H1 (cell line): ENCODE results near the gene DDX49. TPM values are rescaled to one million over a fixed set of nuclear protein-coding genes. Genes with fewer than 3 reads are reported as not detected.

Source experiments
- CTCF ChIA-PET: fragments of 300-600 bp; sonication (Branson Sonifier 250); formaldehyde crosslinking; loops from one replicate; lab custom pipeline; 2021; ENCODE audit not compliant: partially characterized antibody; lab: Charles Lee
- POLR2A ChIA-PET: fragments of 300-600 bp; sonication (Branson Sonifier 250); formaldehyde crosslinking; loops from one replicate; lab custom pipeline; 2021; ENCODE audit warnings: inconsistent platforms; ENCODE audit not compliant: partially characterized antibody; lab: Charles Lee
- DNase-seq, 2 experiments: peaks; one replicate each; pipeline versions ENCODE4 v3.0.0 to v3.0.0-alpha.2; 2010 to 2022; ENCODE audit warnings: low spot score in 2 of 2, low read depth in 1 of 2, mixed read lengths in 1 of 2
- FAIRE-seq: peaks from 2 replicates; lab custom pipeline; 2011; peaks lifted over from hg19 to GRCh38; lab: Jason Lieb, UNC
- H2AFZ ChIP-seq: 2 replicates; pipeline ENCODE4 v1.8.1; 2012; ENCODE audit warnings: low read length, inconsistent platforms
- H2AK5ac ChIP-seq: 2 replicates; pipeline ENCODE4 v1.6.1; 2013; ENCODE audit warnings: low read depth, low read length
- H2BK120ac ChIP-seq: replicated peaks from 2 replicates; pipeline ENCODE3; 2013; ENCODE audit warnings: low read depth, low read length, inconsistent platforms
- H2BK12ac ChIP-seq: 2 replicates; pipeline ENCODE4 v1.6.1; 2013; ENCODE audit warnings: low read depth, low read length
- H2BK15ac ChIP-seq: 2 replicates; pipeline ENCODE4 v1.6.1; 2013; ENCODE audit warnings: low read length
- H2BK20ac ChIP-seq: 2 replicates; pipeline ENCODE4 v1.6.1; 2013; ENCODE audit warnings: low read length
- H2BK5ac ChIP-seq: 2 replicates; pipeline ENCODE4 v1.6.1; 2013; ENCODE audit warnings: low read depth, low read length
- H3K14ac ChIP-seq: 2 replicates; pipeline ENCODE4 v1.6.1; 2013; ENCODE audit warnings: inconsistent platforms; ENCODE audit not compliant: insufficient read length
- H3K18ac ChIP-seq: 2 replicates; pipeline ENCODE4 v1.6.1; 2013; ENCODE audit warnings: low read length; ENCODE audit errors: extremely low read depth
- H3K23ac ChIP-seq: 2 replicates; pipeline ENCODE4 v1.6.1; 2013; ENCODE audit warnings: inconsistent platforms; ENCODE audit not compliant: insufficient read length
- H3K23me2 ChIP-seq: 2 replicates; pipeline ENCODE4 v1.6.1; 2013; ENCODE audit warnings: low read depth, low read length
- H3K27ac ChIP-seq: 2 replicates; pipeline ENCODE4 v1.6.1; 2011; ENCODE audit warnings: low read depth, low read length, inconsistent platforms
- H3K27me3 ChIP-seq, 4 experiments: replicated peaks in 1 of 4; 1 replicate in 1 of 4; 2 replicates in 3 of 4; pipeline versions ENCODE4 v1.6.1 to v1.8.1; 2011 to 2013; ENCODE audit warnings: low read length in 3 of 4, mild to moderate bottlenecking in 3 of 4, inconsistent platforms in 2 of 4, mixed read lengths in 2 of 4, moderate library complexity in 1 of 4; ENCODE audit not compliant: control insufficient read depth in 3 of 4, insufficient read depth in 3 of 4; ENCODE audit errors: extremely low read depth in 1 of 4
- H3K36me3 ChIP-seq, 4 experiments: 2 replicates each; pipeline versions ENCODE4 v1.6.1 to v1.8.1; 2011 to 2013; ENCODE audit warnings: mild to moderate bottlenecking in 4 of 4, low read length in 3 of 4, moderate library complexity in 2 of 4, control low read depth in 1 of 4, inconsistent platforms in 1 of 4; ENCODE audit not compliant: insufficient read depth in 4 of 4, control insufficient read depth in 2 of 4
- H3K4ac ChIP-seq: replicated peaks from 2 replicates; pipeline ENCODE3; 2013; ENCODE audit warnings: low read length, low read depth, mixed read lengths, inconsistent platforms; ENCODE audit not compliant: insufficient read length
- H3K4me1 ChIP-seq, 4 experiments: replicated peaks in 1 of 4; 1 replicate in 1 of 4; 2 replicates in 3 of 4; pipeline versions ENCODE4 v1.6.1 to v1.8.1; 2011 to 2013; ENCODE audit warnings: low read length in 3 of 4, inconsistent platforms in 2 of 4, mixed read lengths in 1 of 4; ENCODE audit not compliant: insufficient read depth in 4 of 4, control insufficient read depth in 3 of 4
- H3K4me2 ChIP-seq, 2 experiments: 2 replicates each; pipeline versions ENCODE4 v1.6.1 to v1.8.1; 2011 to 2013; ENCODE audit warnings: low read depth in 2 of 2, low read length in 2 of 2, control low read depth in 1 of 2, inconsistent platforms in 1 of 2, mild to moderate bottlenecking in 1 of 2; ENCODE audit not compliant: insufficient read depth in 1 of 2
- H3K4me3 ChIP-seq, 4 experiments: fragments of 200-600, 300-600 bp in 1 of 4; sonication (generic), shearing (Covaris generic), sonication (Bioruptor Twin) in 1 of 4; 2 replicates each; pipeline versions ENCODE4 v1.5.1 to v1.8.1; 2011 to 2016; ENCODE audit warnings: low read length in 4 of 4, low read depth in 3 of 4, control low read depth in 2 of 4, inconsistent platforms in 2 of 4, mild to moderate bottlenecking in 2 of 4, mixed read lengths in 1 of 4, moderate library complexity in 1 of 4; ENCODE audit not compliant: insufficient read depth in 2 of 4; ENCODE audit errors: extremely low read depth in 1 of 4
- H3K56ac ChIP-seq: replicated peaks from 2 replicates; pipeline ENCODE3; 2013; ENCODE audit warnings: low read depth, mild to moderate bottlenecking, mixed read lengths, low read length, inconsistent platforms; ENCODE audit not compliant: insufficient read length
- H3K79me1 ChIP-seq: 2 replicates; pipeline ENCODE4 v1.6.1; 2013; ENCODE audit warnings: low read depth, low read length, control low read depth
- H3K79me2 ChIP-seq, 2 experiments: 2 replicates each; pipeline versions ENCODE4 v1.6.1 to v1.8.1; 2012 to 2013; ENCODE audit warnings: low read length in 2 of 2, mild to moderate bottlenecking in 2 of 2, inconsistent platforms in 1 of 2; ENCODE audit not compliant: insufficient read depth in 2 of 2, control insufficient read depth in 1 of 2
- H3K9ac ChIP-seq, 4 experiments: replicated peaks in 1 of 4; 1 replicate in 1 of 4; 2 replicates in 3 of 4; pipeline versions ENCODE4 v1.6.1 to v1.8.1; 2011 to 2013; ENCODE audit warnings: low read depth in 3 of 4, low read length in 3 of 4, control low read depth in 2 of 4, mild to moderate bottlenecking in 2 of 4, moderate library complexity in 2 of 4, inconsistent platforms in 1 of 4; ENCODE audit errors: extremely low read depth in 1 of 4
- H3K9me3 ChIP-seq, 2 experiments: 2 replicates each; pipeline versions ENCODE4 v1.6.1 to v1.8.1; 2012 to 2013; ENCODE audit warnings: mild to moderate bottlenecking in 2 of 2, moderate library complexity in 2 of 2, control low read depth in 1 of 2, inconsistent platforms in 1 of 2, low read depth in 1 of 2, low read length in 1 of 2, mixed read lengths in 1 of 2; ENCODE audit not compliant: insufficient read depth in 2 of 2
- H4K20me1 ChIP-seq, 2 experiments: replicated peaks in 1 of 2; 2 replicates each; pipeline versions ENCODE3 to v1.8.1; 2011 to 2013; ENCODE audit warnings: inconsistent platforms in 2 of 2, low read length in 2 of 2, mild to moderate bottlenecking in 1 of 2; ENCODE audit not compliant: insufficient read depth in 2 of 2, control insufficient read depth in 1 of 2
- H4K5ac ChIP-seq: 2 replicates; pipeline ENCODE4 v1.6.1; 2013; ENCODE audit warnings: low read length, low read depth, mixed read lengths, inconsistent platforms; ENCODE audit not compliant: insufficient read length
- H4K8ac ChIP-seq: 2 replicates; pipeline ENCODE4 v1.8.0; 2013; ENCODE audit warnings: mild to moderate bottlenecking, moderate library complexity, low read length, inconsistent platforms; ENCODE audit not compliant: insufficient read depth; ENCODE audit errors: extremely low read depth
- H4K91ac ChIP-seq: replicated peaks from 2 replicates; pipeline ENCODE3; 2013; ENCODE audit warnings: low read length, mixed read lengths, inconsistent platforms; ENCODE audit not compliant: insufficient read length
- CEBPB ChIP-seq: IDR thresholded peaks from 2 replicates; pipeline ENCODE4 v1.6.1; 2012; ENCODE audit warnings: low read depth, low read length
- KDM1A ChIP-seq: fragments of 200-600, 300-600 bp; sonication (generic); IDR thresholded peaks from 2 replicates; pipeline ENCODE4 v1.7.1; 2016; ENCODE audit warnings: mild to moderate bottlenecking, low read length, borderline replicate concordance
- WGBS, 2 experiments: shearing (Covaris generic) in 1 of 2; methylation state at CpG; one replicate each; pipeline versions ENCODE4 v1.1.6 to v1.1.7; 2013 to 2015; ENCODE audit warnings: low lambda C conversion rate in 2 of 2, mixed read lengths in 2 of 2, inconsistent platforms in 1 of 2, low coverage in 1 of 2, missing lambda C conversion rate in 1 of 2; ENCODE audit not compliant: insufficient replicate concordance in 2 of 2, insufficient coverage in 1 of 2, insufficient read length in 1 of 2; ENCODE audit errors: extremely low coverage in 1 of 2, missing lambda C conversion rate in 1 of 2; 5-methylcytosine and 5-hydroxymethylcytosine counted together
- polyA plus RNA-seq, 7 experiments: library from polyadenylated mRNA; depleted of rRNA in 3 of 7; stranded (reverse) in 5 of 7; unstranded in 2 of 7; fragments of >200 nt in 5 of 7; fragments of 200-250 nt in 2 of 7; gene quantifications; 1 replicate in 5 of 7; 2 replicates in 1 of 7; 4 replicates in 1 of 7; pipeline versions ENCODE4 v1.2.1 to v1.2.3, GENCODE V29; 2011 to 2013; ENCODE audit warnings: missing spikeins in 2 of 7, mixed read lengths in 2 of 7
- total RNA-seq: library from RNA; stranded (reverse); fragmentation: NEBNext Ultra II Directional; extraction: Animal tissue kit (Norgen Biotek cat#: 25700); gene quantifications from 2 replicates; pipeline ENCODE4 v1.2.1, GENCODE V29; 2021

Gene DDX49
- total and polyA plus RNA-seq, 2 of the 8 experiments (the other 6 are each of a cell fraction or from before 2014, with no cell fraction given): 41.3 to 46.5 TPM

- 83% methylated on average over 5 of the region's 7 CpGs; no CpG with 5 or more reads in 1 of the 2 experiments for WGBS, 2 experiments
- H3K27me3 ChIP-seq: no peaks in the 10 kb centered on the region
- H4K20me1 ChIP-seq: peaks cover 0 to 5% of the 10 kb centered on the region in 2 experiments
- H3K79me2 ChIP-seq: no peaks in the 10 kb centered on the region
- H3K27ac ChIP-seq: no peak overlapping the region
- DNase-seq (no peak), FAIRE-seq (no peak)
- 0 out of 8 replicates have a peak, but pooled peaks cover 0 to 2% (median 0%) of the 10 kb centered on the region in 4 experiments for H3K36me3 ChIP-seq
- no peak overlapping the region for H3K14ac ChIP-seq
- H3K9ac ChIP-seq: no peak overlapping the region
- no peak overlapping the region for H2AFZ ChIP-seq
- H2BK5ac ChIP-seq: no peak overlapping the region
- CTCF ChIA-PET: no interaction called here
- TF ChIP-seq CEBPB (no peak), KDM1A (peak; percentile 84)
- H2BK120ac ChIP-seq: no peak overlapping the region
- no peaks in the 10 kb centered on the region for H3K9me3 ChIP-seq
- no peak overlapping the region; the same call in 1 of the 2 replicates for H4K8ac ChIP-seq
- peaks cover 13% of the 10 kb centered on the region; the same call in 1 of the 2 replicates for H3K23me2 ChIP-seq
- H3K56ac ChIP-seq: no peak overlapping the region
- H2BK12ac ChIP-seq: no peak overlapping the region
- peaks cover 2% of the 10 kb centered on the region; the same call in 1 of the 2 replicates for H3K79me1 ChIP-seq
- 0 out of 2 replicates have a peak overlapping the region, but pooled peaks have one; percentile 8 for H2BK15ac ChIP-seq
- H2BK20ac ChIP-seq: no peak overlapping the region
- no peak overlapping the region for H3K23ac ChIP-seq
- no peak overlapping the region for H3K18ac ChIP-seq
- no peak overlapping the region for H3K4ac ChIP-seq
- no peak overlapping the region for H3K4me3 ChIP-seq
- no peaks in the 10 kb centered on the region for H3K4me1 ChIP-seq
- no peak overlapping the region for H4K5ac ChIP-seq
- no peak overlapping the region for H3K4me2 ChIP-seq
- H2AK5ac ChIP-seq: no peak overlapping the region
- POLR2A ChIA-PET: interaction anchor here (0.5 to 2.4 kb wide), 6 partner anchors 7 to 36 kb away, joined by 3 to 10 read pairs (median 4); no protein-coding TSS in a partner anchor
- H4K91ac ChIP-seq: no peak overlapping the region
These were observed 32.3 kb downstream of the DDX49 start for GRCh38 chr19:18951721-18952281.
